Measurements from ENCODE around the gene ZBTB7C.

DNA sequence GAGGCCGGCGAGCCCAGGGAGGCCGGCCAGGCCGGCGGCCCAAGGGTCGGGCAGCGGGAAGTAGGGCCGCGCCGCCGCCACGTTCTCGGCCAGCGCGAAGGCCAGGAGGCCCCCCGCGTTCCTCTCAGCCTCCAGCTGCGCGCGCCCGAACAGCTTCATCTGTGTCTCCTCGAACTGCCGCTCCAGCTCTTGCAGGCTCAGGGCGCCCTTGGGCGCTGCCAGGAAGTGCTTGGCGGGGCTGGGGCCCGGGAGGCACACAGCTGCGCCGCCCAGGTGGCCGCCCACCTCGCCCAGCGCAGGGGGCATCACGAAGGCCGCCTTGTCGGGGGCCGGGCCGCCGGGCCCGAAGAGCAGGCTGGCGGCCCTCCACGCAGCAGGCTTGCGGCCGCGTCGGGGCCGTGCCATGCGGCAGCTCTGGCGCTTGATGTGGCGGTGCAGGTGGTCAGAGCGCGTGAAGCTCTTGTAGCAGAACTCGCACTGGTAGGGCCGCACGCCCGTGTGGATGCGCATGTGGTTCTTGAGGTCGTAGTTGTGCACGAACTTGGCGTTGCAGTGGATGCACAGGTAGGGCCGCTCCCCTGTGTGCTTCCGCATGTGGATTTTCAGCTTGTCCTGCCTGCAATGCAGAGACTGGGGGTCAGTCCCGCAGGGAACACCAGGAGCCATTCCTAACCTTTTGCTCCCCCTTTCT, 379.7 kb downstream of the ZBTB7C start:
- TF ChIP-seq JUN (IDR thresholded peaks at IDR 0.05; ENCODE audit: low read depth, low read length) (no peak), SP1 (IDR thresholded peaks at IDR 0.05; ENCODE audit: low read depth, low read length) (no peak), POLR2AphosphoS5 (IDR thresholded peaks at IDR 0.05; ENCODE audit: low read depth, low read length) (no peak), CBX8 (IDR thresholded peaks at IDR 0.05; ENCODE audit: borderline replicate concordance, low read depth, low read length) (no peak), POLR2A (IDR thresholded peaks at IDR 0.05; ENCODE audit: control extremely low read depth in 1 of 2, low read depth in 2 of 2, low read length in 2 of 2) (no peak)
